Testis (tissue), 2 donors: Measurements from ENCODE around the gene CALD1.

ENCODE experiments used
- POLR2A ChIP-seq: fragments of 450-650 bp; IDR thresholded peaks from one replicate; pipeline ENCODE4 v1.6.1; 2017; ENCODE audit warnings: antibody characterized with exemption, mild to moderate bottlenecking, moderate library complexity
- TF ChIP-seq, protein P1 (sequence below), 3 experiments: fragments of 450-650 bp in 2 of 3; fragments of 200-600 bp in 1 of 3; sonication (generic) in 1 of 3; IDR thresholded peaks; one replicate each; pipeline ENCODE4 v1.5.1; 2016 to 2019; ENCODE audit warnings: antibody characterized with exemption in 3 of 3, mild to moderate bottlenecking in 2 of 3, moderate library complexity in 1 of 3

DNA sequence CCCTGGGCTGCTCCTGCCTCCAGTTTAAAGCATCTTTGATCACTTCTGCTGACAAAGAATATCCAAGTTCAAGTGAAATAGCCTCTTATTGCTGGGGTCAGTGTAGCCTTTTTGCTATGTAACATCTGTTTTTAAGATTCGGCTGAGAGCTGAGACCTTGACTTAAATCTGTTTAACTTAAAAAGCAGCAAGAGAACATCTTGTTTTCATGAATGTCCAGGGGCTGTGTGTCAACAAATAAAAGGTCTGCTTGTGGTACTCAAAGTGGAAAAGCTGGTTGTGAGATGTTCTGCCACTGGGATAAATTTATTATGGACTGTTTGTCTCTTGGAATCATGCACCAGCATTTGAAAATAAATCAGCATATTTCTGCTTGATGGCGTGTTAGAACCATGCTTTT is 73.2 kb downstream of the CALD1 start:
- no peak for TF ChIP-seq POLR2A
- TF ChIP-seq, protein P1, sequence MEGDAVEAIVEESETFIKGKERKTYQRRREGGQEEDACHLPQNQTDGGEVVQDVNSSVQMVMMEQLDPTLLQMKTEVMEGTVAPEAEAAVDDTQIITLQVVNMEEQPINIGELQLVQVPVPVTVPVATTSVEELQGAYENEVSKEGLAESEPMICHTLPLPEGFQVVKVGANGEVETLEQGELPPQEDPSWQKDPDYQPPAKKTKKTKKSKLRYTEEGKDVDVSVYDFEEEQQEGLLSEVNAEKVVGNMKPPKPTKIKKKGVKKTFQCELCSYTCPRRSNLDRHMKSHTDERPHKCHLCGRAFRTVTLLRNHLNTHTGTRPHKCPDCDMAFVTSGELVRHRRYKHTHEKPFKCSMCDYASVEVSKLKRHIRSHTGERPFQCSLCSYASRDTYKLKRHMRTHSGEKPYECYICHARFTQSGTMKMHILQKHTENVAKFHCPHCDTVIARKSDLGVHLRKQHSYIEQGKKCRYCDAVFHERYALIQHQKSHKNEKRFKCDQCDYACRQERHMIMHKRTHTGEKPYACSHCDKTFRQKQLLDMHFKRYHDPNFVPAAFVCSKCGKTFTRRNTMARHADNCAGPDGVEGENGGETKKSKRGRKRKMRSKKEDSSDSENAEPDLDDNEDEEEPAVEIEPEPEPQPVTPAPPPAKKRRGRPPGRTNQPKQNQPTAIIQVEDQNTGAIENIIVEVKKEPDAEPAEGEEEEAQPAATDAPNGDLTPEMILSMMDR (IDR thresholded peaks at IDR 0.05): no peak
